Stimulated activated CD4-positive, alpha-beta T cell treated with anti-CD3 and anti-CD28 coated beads, Interleukin-4, amount 100 ng/mL, for 24 hours (primary cell): ENCODE data around the gene LRRC41.
"Not testable (repeated sequence)": the region's sequence is repeated elsewhere in the genome, so short reads cannot be mapped to it uniquely, and the experiment has no call there.

Experiments used
- DNase-seq: peaks from one replicate; pipeline ENCODE4 v3.0.0-alpha.2; 2020

The LRRC41 gene

GRCh38 chr1:46303038-46303871, at the start of gene LRRC41, which contains the start of gene UQCRH:
TSS of gene LRRC41 (minus strand) at chr1:46303616. CDS start at chr1:46303322, 294 bp downstream.
TSS of gene UQCRH (plus strand) at chr1:46303698. CDS start at chr1:46303767, 69 bp downstream.
- peak; percentile 94 for DNase-seq

GRCh38 chr1:46352363-46352762, 48.9 kb upstream of the LRRC41 start:
- DNase-seq, result no peak

- DNase-seq, result no peak
Observed at GRCh38 chr1:46345281-46345680, 41.9 kb upstream of the LRRC41 start.

- DNase-seq, result no peak
Observed at GRCh38 chr1:46344481-46344880, 41.1 kb upstream of the LRRC41 start.

- no peak for DNase-seq
Observed at GRCh38 chr1:46343705-46344104, 40.3 kb upstream of the LRRC41 start.

- DNase-seq, result no peak
Observed at GRCh38 chr1:46343351-46343695, 39.9 kb upstream of the LRRC41 start.

GRCh38 chr1:46342677-46343350, 39.4 kb upstream of the LRRC41 start:
- no peak for DNase-seq

GRCh38 chr1:46342084-46342656, 38.8 kb upstream of the LRRC41 start:
- DNase-seq, result no peak

GRCh38 chr1:46341222-46342083, 38.0 kb upstream of the LRRC41 start:
- DNase-seq, result no peak

GRCh38 chr1:46340404-46341221, 37.2 kb upstream of the LRRC41 start, which contains the start of gene NSUN4:
TSS of gene NSUN4 (plus strand) at chr1:46340807. CDS start at chr1:46340827, 20 bp downstream.
- DNase-seq, result peak; percentile 87

- not testable (repeated sequence) for DNase-seq
Observed at GRCh38 chr1:46337409-46337808, 34.0 kb upstream of the LRRC41 start.

- DNase-seq, result no peak
Observed at GRCh38 chr1:46335081-46335480, 31.7 kb upstream of the LRRC41 start.

- no peak for DNase-seq
Observed at GRCh38 chr1:46334030-46334384, 30.6 kb upstream of the LRRC41 start.

- no peak for DNase-seq
Observed at GRCh38 chr1:46333300-46334029, 30.0 kb upstream of the LRRC41 start.

- DNase-seq, result not testable (repeated sequence)
Observed at GRCh38 chr1:46331786-46332540, 28.5 kb upstream of the LRRC41 start.

- DNase-seq, result not testable (repeated sequence)
Observed at GRCh38 chr1:46330381-46330780, 27.0 kb upstream of the LRRC41 start.

GRCh38 chr1:46329807-46330206, 26.4 kb upstream of the LRRC41 start:
- not testable (repeated sequence) for DNase-seq

GRCh38 chr1:46328182-46328581, 24.8 kb upstream of the LRRC41 start:
- DNase-seq, result not testable (repeated sequence)

- DNase-seq, result not testable (repeated sequence)
Observed at GRCh38 chr1:46325285-46326076, 22.1 kb upstream of the LRRC41 start.
